HCT116 (cell line): ENCODE data around the gene GLOD5. TPM values are rescaled to one million over a fixed set of nuclear protein-coding genes. Genes with fewer than 3 reads are reported as not detected.

Experiments used
- ATAC-seq: fragments of 200-7000 bp; cut with Tn5 transposase; 2 replicates; pipeline ENCODE4 v1.9.1; 2020; ENCODE audit warnings: mild to moderate bottlenecking, moderate library complexity
- BruUV-seq: library from RNA; stranded (reverse); fragments of 400-500 nt; replicated peaks from 2 replicates; lab custom pipeline; 2021; lab: Mats Ljungman, UMichigan
- CTCF ChIA-PET: fragments of 300-600 bp; sonication (Branson Sonifier 250); formaldehyde crosslinking; loops from one replicate; lab custom pipeline; 2021; ENCODE audit warnings: antibody characterized with exemption; lab: Charles Lee
- POLR2A ChIA-PET: fragments of 300-600, 350-600 bp; sonication (Branson Sonifier 250); formaldehyde crosslinking; loops from one replicate; lab custom pipeline; 2021; ENCODE audit warnings: antibody characterized with exemption; lab: Charles Lee
- RAD21 ChIA-PET, 2 experiments: fragments of 300-600 bp; sonication (Branson Sonifier 250); formaldehyde crosslinking; loops; one replicate each; lab custom pipeline; 2023; ENCODE audit warnings: low total read pairs in 2 of 2; ENCODE audit not compliant: uncharacterized antibody in 2 of 2, unreplicated experiment in 2 of 2, low non-redundant PET in 1 of 2; lab: Charles Lee
- DNase-seq: peaks from one replicate; pipeline ENCODE4 v3.0.0-alpha.2; 2010; ENCODE audit warnings: low read depth, low spot score
- H2AFZ ChIP-seq: fragments of 200-600 bp; shearing (Covaris generic), sonication (generic); 2 replicates; pipeline ENCODE4 v1.6.1; 2017; ENCODE audit warnings: low read depth, mixed run types, mixed read lengths, antibody characterized with exemption, low read length; ENCODE audit not compliant: poor library complexity, severe bottlenecking
- H3K27ac ChIP-seq: 2 replicates; pipeline ENCODE4 v1.5.1; 2012; ENCODE audit warnings: low read depth, low read length
- H3K27me3 ChIP-seq: fragments of 200-600 bp; sonication (generic); 2 replicates; pipeline ENCODE4 v1.6.1; 2016; ENCODE audit warnings: mixed run types, low read length, mixed read lengths; ENCODE audit not compliant: insufficient read depth
- H3K36me3 ChIP-seq, 2 experiments: fragments of 200-500 bp in 1 of 2; fragments of 200-600 bp in 1 of 2; sonication (Bioruptor generic) in 1 of 2; sonication (generic) in 1 of 2; 2 replicates each; pipeline versions ENCODE4 v1.5.1 to v1.6.1; 2014 to 2016; ENCODE audit warnings: low read length in 2 of 2, inconsistent platforms in 1 of 2, mixed read lengths in 1 of 2, mixed run types in 1 of 2; ENCODE audit not compliant: insufficient read depth in 2 of 2, control insufficient read depth in 1 of 2
- H3K4me1 ChIP-seq, 2 experiments: fragments of 200-600 bp in 1 of 2; sonication (generic) in 1 of 2; 2 replicates each; pipeline versions ENCODE4 v1.5.1 to v1.6.1; 2012 to 2017; ENCODE audit warnings: low read length in 2 of 2, inconsistent platforms in 1 of 2, mild to moderate bottlenecking in 1 of 2, mixed read lengths in 1 of 2, mixed run types in 1 of 2, moderate library complexity in 1 of 2; ENCODE audit not compliant: insufficient read depth in 2 of 2, control insufficient read depth in 1 of 2
- H3K4me2 ChIP-seq: fragments of 200-600 bp; sonication (generic); 2 replicates; pipeline ENCODE4 v1.6.1; 2017; ENCODE audit warnings: mixed run types, low read length, mixed read lengths
- H3K4me3 ChIP-seq, 2 experiments: fragments of 200-600 bp in 1 of 2; sonication (generic) in 1 of 2; replicated peaks in 1 of 2; 2 replicates each; pipeline ENCODE4 v1.5.1; 2011 to 2016; ENCODE audit warnings: low read length in 2 of 2, control low read depth in 1 of 2, low read depth in 1 of 2, mild to moderate bottlenecking in 1 of 2, mixed read lengths in 1 of 2, mixed run types in 1 of 2
- H3K79me2 ChIP-seq: fragments of 200-600 bp; sonication (generic); 2 replicates; pipeline ENCODE4 v1.6.1; 2017; ENCODE audit warnings: mild to moderate bottlenecking, mixed run types, low read length, moderate library complexity, mixed read lengths; ENCODE audit not compliant: insufficient read depth
- H3K9ac ChIP-seq: fragments of 200-600 bp; sonication (generic); 2 replicates; pipeline ENCODE4 v1.6.1; 2016; ENCODE audit warnings: low read length, mixed read lengths
- H3K9me2 ChIP-seq: fragments of 200-600 bp; sonication (generic), shearing (Covaris generic); 2 replicates; pipeline ENCODE4 v1.6.1; 2017; ENCODE audit warnings: mixed run types, mild to moderate bottlenecking, moderate library complexity; ENCODE audit not compliant: insufficient read depth
- H3K9me3 ChIP-seq, 2 experiments: fragments of 200-500 bp in 1 of 2; fragments of 200-600 bp in 1 of 2; sonication (Bioruptor generic) in 1 of 2; sonication (generic) in 1 of 2; 2 replicates each; pipeline ENCODE4 v1.6.1; 2014 to 2017; ENCODE audit warnings: low read length in 2 of 2, mixed read lengths in 2 of 2, inconsistent platforms in 1 of 2, low read depth in 1 of 2, mild to moderate bottlenecking in 1 of 2, mixed run types in 1 of 2, moderate library complexity in 1 of 2; ENCODE audit not compliant: control insufficient read depth in 1 of 2, insufficient read depth in 1 of 2
- H4K20me1 ChIP-seq: fragments of 200-600 bp; sonication (generic), shearing (Covaris generic); 2 replicates; pipeline ENCODE4 v1.6.1; 2017; ENCODE audit warnings: mixed run types, mild to moderate bottlenecking, moderate library complexity; ENCODE audit not compliant: insufficient read depth
- CBX3 ChIP-seq: IDR thresholded peaks from 2 replicates; pipeline ENCODE4 v1.6.1; 2012; ENCODE audit warnings: low read depth
- CEBPB ChIP-seq: IDR thresholded peaks from 2 replicates; pipeline ENCODE4 v1.6.1; 2012; ENCODE audit warnings: low read depth
- ELF1 ChIP-seq: IDR thresholded peaks from 2 replicates; pipeline ENCODE4 v1.6.1; 2012; ENCODE audit warnings: low read depth, borderline replicate concordance
- EZH2 ChIP-seq: fragments of 200-600 bp; sonication (generic); IDR thresholded peaks from 2 replicates; pipeline ENCODE4 v1.6.1; 2017; ENCODE audit warnings: antibody characterized with exemption, mixed run types
- EZH2phosphoT487 ChIP-seq: fragments of 200-600 bp; IDR thresholded peaks from 2 replicates; pipeline ENCODE4 v1.6.1; 2018; ENCODE audit warnings: antibody characterized with exemption, borderline replicate concordance
- MAX ChIP-seq: IDR thresholded peaks from 2 replicates; pipeline ENCODE4 v1.6.1; 2012
- POLR2AphosphoS5 ChIP-seq: IDR thresholded peaks from 2 replicates; pipeline ENCODE4 v1.6.1; 2011; ENCODE audit warnings: mild to moderate bottlenecking, low read depth, low read length, moderate library complexity
- SIN3A ChIP-seq: IDR thresholded peaks from 2 replicates; pipeline ENCODE4 v1.6.1; 2012; ENCODE audit warnings: low read depth
- SRF ChIP-seq: IDR thresholded peaks from 2 replicates; pipeline ENCODE4 v1.6.1; 2012; ENCODE audit warnings: low read depth
- TCF7L2 ChIP-seq: IDR thresholded peaks from 2 replicates; pipeline ENCODE4 v1.7.0; 2011; ENCODE audit warnings: borderline replicate concordance, inconsistent platforms; ENCODE audit not compliant: insufficient read depth, insufficient read length; ENCODE audit errors: extremely low read depth
- YY1 ChIP-seq: IDR thresholded peaks from 2 replicates; pipeline ENCODE4 v1.6.1; 2011; ENCODE audit warnings: low read length, low read depth, moderate library complexity, mild to moderate bottlenecking; ENCODE audit not compliant: insufficient replicate concordance; ENCODE audit errors: extremely low read depth
- ZFX ChIP-seq: fragments of 450-650 bp; IDR thresholded peaks from 2 replicates; pipeline ENCODE4 v1.6.1; 2017
- intact Hi-C: fragments of 100-400 bp; cut with micrococcal nuclease; formaldehyde crosslinking; loops from 2 replicates; pipeline ENCODE4 v1.10.0; 2022
- total RNA-seq: library from RNA; stranded (reverse); gene quantifications from one replicate; pipeline ENCODE4 v1.2.1, GENCODE V29; 2021; ENCODE audit not compliant: unreplicated experiment
- TF ChIP-seq, protein P1 (sequence below): IDR thresholded peaks from 2 replicates; pipeline ENCODE4 v1.6.1; 2011; ENCODE audit warnings: mild to moderate bottlenecking, low read length, moderate library complexity; ENCODE audit not compliant: insufficient replicate concordance; ENCODE audit errors: extremely low read depth

GLOD5 gene
- total RNA-seq, 1 experiment from 2014 or later = not detected

DNA sequence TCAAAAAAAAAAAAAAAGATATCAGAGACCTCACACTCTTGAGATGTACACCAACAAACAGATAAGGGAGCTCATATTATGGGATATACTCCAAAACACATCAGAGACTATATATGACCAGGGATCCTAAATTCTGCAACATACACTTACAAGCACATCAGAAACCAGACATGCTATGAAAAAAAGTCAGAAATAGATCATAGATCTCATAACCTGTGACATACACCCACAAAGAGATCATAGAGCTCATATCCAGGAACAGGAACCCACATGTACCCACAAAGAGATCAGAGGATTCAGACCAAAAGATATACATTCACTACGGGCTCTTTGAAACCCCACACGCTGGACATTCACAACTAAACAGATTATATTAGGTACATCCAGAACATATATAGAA is 35.0 kb upstream of the GLOD5 start:
- Histone ChIP-seq H3K79me2 (no peaks in the 10 kb centered on the region), H3K36me3 (no peaks in the 10 kb centered on the region), H3K9ac (no peak overlapping the region), H3K4me2 (no peak overlapping the region), H3K9me3 (no peaks in the 10 kb centered on the region), H4K20me1 (no peaks in the 10 kb centered on the region), H3K9me2 (no peaks in the 10 kb centered on the region), H3K4me3 (no peak overlapping the region), H3K4me1 (no peaks in the 10 kb centered on the region), H3K27me3 (no peaks in the 10 kb centered on the region), H2AFZ (no peak overlapping the region), H3K27ac (no peak overlapping the region)
- ATAC-seq (no peak), DNase-seq (no peak)
- intact Hi-C loops = loop anchor here (10.0 kb wide), 1 partner anchor 62 kb away; no protein-coding TSS in a partner anchor
- TF ChIP-seq CEBPB = no peak
- TF ChIP-seq SRF = no peak
- TF ChIP-seq EZH2phosphoT487 = no peak
- no peak for TF ChIP-seq EZH2
- no peak for TF ChIP-seq YY1
- no peak for TF ChIP-seq CBX3
- no peak for TF ChIP-seq POLR2AphosphoS5
- no peak for TF ChIP-seq SIN3A
- TF ChIP-seq TCF7L2 = no peak
- TF ChIP-seq, protein P1, sequence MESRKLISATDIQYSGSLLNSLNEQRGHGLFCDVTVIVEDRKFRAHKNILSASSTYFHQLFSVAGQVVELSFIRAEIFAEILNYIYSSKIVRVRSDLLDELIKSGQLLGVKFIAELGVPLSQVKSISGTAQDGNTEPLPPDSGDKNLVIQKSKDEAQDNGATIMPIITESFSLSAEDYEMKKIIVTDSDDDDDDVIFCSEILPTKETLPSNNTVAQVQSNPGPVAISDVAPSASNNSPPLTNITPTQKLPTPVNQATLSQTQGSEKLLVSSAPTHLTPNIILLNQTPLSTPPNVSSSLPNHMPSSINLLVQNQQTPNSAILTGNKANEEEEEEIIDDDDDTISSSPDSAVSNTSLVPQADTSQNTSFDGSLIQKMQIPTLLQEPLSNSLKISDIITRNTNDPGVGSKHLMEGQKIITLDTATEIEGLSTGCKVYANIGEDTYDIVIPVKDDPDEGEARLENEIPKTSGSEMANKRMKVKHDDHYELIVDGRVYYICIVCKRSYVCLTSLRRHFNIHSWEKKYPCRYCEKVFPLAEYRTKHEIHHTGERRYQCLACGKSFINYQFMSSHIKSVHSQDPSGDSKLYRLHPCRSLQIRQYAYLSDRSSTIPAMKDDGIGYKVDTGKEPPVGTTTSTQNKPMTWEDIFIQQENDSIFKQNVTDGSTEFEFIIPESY = no peak
- no peak for TF ChIP-seq MAX
- no peak for TF ChIP-seq ELF1
- no peak for TF ChIP-seq ZFX
- ChIA-PET CTCF (no interaction called here), RAD21 (no interaction called here), POLR2A (no interaction called here)
- BruUV-seq = no TSS peak
